Measurements from ENCODE around the gene PADI3.
"Not testable (repeated sequence)": the region's sequence is repeated elsewhere in the genome, so short reads cannot be mapped to it uniquely, and the experiment has no call there.

The PADI3 gene

GRCh38 chr1:17215545-17215890, 33.4 kb upstream of the PADI3 start:
- no peak for DNase-seq

DNA sequence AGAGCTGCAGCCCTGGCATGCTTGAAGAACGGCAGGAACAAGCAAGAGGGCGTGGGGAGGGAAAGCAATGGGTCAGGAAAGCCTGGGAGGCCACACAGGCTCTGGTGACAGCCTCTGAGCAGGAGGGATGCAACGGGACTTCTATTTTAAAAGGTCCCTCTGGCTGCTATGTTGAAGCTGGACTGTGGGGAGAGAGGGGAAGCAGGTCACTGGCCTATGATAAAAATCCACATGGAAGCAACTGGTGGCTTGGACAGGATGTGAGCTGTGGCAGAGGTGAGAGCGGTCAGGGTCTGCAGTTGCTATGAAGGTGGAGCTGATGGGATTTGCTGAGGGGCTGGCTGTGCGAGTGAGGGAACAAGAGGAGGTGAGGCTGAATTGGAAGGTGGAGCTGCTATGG, 32.8 kb upstream of the PADI3 start:
- no peak for DNase-seq

- DNase-seq, result no peak
Observed at GRCh38 chr1:17217607-17218006, 31.3 kb upstream of the PADI3 start.

GRCh38 chr1:17218939-17219338, 30.0 kb upstream of the PADI3 start:
- no peak for DNase-seq

DNA sequence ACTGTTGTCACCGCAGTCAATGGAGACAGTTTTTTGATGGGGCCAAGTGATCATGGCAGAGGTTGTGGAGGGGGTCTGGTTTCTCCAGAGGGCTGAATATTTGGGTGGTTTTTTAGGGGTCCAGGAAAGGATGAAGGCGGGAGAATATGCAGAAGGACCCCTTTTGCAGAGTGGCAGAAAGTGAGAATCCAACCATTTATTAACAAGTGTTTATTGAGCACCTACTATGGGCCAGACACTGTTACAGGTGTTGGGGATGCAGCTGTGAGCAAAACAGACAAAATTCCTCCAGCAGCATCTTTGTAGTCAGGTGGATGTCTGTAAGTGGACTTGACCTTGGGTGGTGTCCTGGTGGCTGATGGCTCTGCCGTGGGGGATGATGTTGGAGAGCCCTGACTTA, 28.6 kb upstream of the PADI3 start:
- no peak for DNase-seq

DNA sequence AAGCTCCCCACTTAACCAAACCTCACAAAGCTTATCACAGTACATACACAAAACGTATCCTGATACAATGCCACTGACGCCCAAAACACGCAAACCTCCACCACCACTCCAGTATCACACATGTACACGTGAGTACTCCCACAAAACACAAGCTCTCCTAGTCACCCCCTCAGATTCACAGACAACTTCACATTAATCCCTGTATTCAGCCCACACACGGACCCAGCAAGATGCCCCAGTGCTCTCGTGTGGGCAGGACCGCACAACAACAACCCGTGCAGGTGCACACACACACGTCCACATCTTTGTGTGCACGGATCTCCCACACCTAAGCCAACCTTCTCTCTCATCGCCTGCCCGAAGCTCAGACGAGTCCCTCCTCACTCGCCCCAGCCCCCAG, 26.3 kb upstream of the PADI3 start:
- no peak for DNase-seq

GRCh38 chr1:17224434-17224833, 24.5 kb upstream of the PADI3 start:
- no peak for DNase-seq

DNA sequence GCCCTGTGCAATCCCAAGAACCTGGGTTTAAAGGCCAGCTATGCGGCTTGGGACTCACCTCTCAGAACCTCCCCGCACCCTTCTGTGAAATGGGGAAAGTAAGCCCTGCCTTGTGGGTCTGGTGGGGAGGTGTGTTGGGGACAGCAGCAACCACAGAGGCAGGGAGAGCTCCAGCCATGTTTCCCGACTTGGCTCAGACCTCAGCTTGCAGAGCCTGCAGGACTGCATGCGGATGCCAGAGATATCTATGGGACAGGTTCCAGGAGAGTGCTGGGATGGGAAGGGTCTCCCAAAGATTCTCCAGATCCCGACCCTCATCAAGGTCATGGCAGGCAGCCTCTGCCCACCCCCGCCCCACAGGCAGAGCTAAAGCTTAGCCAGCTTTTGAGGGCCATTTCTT, 23.8 kb upstream of the PADI3 start:
- no peak for DNase-seq

DNA sequence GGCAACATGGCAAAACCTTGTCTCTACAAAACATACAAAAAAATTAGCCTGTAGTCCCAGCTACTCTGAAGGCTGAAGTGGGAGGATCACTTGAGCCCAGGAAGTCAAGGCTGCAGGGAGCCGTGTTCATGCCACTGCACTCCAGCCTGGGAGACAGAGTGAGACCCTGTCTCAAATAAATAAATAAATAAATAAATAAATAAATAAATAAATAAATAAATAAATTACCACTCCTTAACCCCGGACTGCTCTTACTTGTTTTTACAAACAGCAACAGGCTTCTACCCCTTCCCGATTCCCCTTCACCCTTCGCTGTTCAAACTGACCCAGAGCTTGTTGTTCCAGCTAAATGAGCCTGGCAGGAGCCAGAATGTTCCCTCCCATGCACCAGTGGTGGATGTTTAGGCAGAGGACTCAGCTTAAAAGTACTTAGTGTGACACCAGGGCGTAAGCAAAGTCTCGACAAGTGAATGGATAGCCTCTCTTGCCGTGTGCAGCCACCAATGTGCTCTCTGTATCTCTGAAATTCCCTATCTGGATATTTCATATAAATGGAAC, 21.5 kb upstream of the PADI3 start:
- DNase-seq, result no peak

DNA sequence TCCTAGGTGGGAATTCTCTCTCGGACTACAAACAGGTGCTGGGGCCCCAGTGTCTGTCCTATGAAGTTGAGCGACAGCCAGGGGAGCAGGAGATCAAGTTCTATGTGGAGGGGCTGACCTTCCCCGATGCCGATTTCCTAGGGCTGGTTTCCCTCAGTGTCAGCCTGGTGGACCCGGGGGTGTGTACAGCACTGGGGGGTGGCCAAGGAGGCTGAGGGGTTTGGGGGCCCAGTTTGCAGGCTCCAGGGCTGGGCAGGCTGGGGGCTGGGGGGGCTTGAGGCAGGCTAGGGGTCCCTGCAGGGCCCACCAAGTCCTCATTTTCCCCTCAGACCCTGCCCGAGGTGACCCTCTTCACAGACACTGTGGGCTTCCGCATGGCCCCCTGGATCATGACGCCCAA, 20.3 kb upstream of the PADI3 start:
- DNase-seq, result no peak

DNA sequence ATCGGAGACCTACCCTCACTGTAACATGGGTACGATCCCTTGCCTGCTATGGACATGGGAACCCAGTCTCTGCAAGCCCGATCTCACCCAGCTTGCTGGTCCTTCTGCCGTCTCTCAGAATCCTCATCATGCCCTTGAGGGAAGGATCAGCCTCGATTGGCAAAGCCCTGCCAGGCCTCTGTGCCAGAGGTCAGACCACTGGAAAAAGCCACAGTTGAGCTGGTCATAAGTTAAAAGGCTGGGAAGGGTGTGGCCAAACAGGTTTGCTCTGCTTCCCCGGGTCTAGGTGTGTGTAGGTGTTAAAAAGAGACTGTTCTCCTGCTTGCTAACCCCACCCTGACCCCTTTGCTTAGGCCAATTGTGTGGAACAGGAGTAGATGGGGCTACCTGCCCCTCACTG, 19.5 kb upstream of the PADI3 start:
- no peak for DNase-seq

DNA sequence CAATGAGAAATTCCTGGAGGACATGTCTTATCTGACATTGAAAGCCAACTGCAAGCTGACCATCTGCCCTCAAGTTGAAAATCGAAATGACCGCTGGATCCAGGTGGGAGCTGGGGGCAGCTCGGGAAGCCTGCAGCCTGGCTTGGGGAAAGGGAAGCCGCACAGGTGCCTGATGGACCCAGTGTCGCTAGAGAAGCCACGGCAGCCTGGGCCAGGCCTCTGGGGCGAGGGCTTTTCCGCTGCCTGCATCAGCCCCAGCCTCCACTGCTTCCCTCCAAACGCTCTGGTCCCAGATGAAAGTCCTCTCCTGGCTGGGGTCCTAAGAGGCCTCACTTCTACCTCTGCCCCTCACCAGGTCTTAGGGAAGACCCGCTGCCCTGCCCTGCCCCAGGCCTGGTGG, 18.8 kb upstream of the PADI3 start:
- DNase-seq, result no peak

- DNase-seq, result no peak
Observed at GRCh38 chr1:17230671-17231310, 18.1 kb upstream of the PADI3 start.

DNA sequence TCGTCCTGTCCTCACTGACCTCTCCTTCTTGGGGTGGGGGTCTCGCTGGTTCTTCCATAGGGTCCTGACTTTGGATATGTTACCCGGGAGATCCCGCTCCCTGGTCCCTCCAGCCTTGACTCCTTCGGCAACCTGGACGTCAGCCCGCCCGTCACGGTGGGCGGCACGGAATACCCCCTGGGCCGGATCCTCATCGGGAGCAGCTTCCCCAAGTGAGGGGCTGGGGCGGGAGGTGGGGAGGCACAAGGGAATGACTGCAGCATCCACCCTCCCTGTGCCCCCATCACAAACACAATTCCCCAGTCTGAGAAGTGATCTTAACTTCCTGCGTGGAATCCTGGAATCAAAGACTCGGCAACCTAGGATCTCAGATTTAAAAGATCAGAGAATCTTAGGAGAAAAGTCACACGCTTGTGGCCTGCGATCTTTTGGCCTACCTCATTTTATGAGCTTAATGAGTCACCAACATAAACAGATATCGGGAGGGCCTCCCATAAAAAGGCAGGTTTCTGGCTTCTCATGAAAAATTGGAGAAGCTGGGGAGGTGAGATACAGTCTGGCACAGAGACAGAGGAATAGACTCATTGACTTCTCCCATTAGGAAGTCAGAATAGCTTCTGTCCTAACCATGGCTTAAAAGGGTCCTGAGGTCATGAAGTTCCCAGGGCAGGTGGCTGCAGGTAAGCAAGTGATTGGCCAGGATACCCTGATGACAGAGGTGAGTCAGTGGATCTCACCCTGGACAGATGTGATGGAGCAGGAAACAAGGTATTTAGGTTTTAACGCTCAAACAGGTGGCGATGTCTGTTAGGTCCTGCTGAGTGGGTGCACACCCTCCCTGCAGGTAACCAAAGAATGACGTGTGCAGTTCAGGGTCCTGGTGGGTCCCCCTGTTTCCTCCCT, 15.9 kb upstream of the PADI3 start:
- no peak for DNase-seq

DNA sequence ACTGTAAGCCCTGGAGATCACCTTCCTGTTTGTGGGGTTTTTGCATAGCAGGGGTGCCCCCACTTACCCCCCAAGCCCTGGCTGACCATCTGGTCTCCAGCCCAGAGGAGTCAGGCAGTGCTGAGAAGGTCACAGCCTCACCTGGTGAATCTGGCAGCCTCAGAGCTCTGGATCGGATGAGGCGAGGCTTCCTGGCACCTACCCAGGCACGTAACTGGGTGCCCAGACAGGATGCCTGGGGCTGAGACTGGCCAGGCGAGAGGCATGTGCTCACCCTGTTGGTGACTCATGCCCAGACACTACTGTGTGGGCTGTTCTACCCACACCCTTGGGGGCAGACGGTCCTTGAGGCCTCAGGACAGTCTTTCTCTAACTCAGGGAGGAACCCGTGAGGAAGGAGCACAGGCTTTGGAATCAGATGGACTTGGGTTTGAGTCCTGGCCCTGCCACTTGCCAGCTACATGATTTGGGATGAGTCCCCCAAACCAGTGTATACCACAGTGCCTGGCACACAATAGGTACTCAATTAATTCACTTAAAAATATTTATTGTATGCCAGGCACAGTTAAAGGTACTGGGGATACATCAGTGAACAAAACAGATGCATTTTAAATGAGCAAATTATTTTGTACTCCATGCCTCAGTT, 15.1 kb upstream of the PADI3 start:
- no peak for DNase-seq

GRCh38 chr1:17234405-17234804, 14.5 kb upstream of the PADI3 start:
- no peak for DNase-seq

DNA sequence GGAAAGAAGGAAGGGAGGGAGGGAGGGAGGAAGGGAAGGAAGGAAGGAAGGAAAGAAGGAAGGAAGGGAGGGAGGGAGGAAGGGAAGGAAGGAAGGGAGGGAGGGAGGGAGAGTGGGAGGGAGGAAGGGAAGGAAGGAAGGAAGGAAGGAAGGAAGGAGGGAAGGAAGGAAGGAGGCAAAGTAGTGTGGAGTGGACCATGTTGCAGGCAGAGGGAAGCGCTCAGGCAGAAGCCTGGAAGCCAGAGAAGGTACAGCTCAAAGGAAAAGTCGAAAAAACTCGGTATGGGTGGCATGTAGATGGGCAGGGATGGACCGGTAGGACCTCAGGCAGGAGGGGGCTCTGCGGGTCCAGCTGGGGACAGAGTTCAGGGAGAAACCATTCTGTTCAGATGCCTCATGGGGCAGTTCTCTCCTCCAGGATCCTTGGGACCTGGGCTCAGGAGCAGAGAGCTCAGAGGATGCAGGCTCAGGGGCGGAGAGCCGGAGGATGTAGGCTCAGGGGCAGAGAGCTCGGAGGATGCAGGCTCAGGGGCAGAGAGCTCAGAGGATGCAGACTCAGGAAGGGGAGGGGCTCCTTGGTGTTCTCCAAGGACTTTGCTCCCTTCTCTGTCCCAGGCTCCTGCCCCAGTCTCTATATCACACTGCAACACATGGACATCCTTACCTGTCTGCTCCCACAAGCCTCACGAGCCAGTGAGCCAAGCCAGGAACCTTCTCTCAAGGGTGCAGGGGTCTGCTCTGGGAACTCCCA, 13.6 kb upstream of the PADI3 start:
- no peak for DNase-seq

- peak; percentile 54 to 80 for DNase-seq
Observed at GRCh38 chr1:17236779-17237560, 11.9 kb upstream of the PADI3 start.

- DNase-seq, result no peak
Observed at GRCh38 chr1:17237561-17237903, 11.4 kb upstream of the PADI3 start.

DNA sequence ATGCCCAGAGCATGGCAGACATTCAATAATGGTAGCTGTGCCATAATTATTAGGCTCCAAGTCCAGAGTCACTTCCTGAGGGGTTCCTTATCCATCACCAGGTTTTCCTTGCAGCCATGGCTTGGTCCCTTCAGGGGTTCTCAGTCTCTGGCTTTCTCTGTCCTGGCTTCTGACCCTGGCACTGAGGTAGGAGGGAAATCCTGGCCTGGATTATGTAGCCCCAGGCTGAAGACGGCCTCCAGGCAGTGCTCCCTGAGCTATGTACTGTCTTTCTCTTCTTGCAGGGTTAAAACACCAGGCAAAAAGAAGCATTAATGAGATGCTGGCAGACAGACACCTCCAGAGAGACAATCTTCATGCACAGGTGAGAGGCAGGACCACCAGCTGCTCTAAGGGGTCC, 9.5 kb upstream of the PADI3 start:
- peak; percentile 54 for DNase-seq

DNA sequence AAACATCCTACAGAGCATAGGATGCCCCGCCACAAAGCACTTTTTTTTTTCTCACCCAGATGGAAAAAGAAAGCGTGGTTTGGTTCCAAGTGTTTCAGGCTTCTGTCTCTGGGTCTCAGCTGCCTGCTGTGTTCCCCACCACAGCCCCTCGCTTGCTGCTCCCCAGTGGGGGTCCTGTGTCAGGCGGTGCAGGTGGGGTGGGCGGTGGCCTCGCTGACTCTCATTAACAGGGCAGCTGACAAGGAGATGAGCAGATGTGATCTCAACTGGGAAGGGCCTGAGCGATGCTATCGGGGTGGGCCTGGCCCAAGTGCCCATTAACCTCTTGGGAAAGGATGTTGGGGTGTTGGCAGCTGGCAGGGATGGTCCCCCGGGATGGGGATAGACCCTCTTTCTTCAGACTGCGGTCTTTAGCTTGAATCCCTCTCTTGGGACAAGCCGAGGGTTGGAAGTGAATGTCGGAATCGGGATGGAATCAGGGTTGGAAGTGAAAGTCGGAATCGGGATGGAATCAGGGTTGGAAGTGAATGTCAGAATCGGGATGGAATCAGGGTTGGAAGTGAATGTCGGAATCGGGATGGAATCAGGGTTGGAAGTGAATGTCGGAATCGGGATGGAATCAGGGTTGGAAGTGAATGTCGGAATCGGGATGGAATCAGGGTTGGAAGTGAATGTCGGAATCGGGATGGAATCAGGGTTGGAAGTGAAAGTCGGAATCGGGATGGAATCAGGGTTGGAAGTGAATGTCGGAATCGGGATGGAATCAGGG, 7.7 kb upstream of the PADI3 start:
- not testable (repeated sequence) for DNase-seq

- DNase-seq, result not testable (repeated sequence)
Observed at GRCh38 chr1:17241780-17242074, 7.2 kb upstream of the PADI3 start.

All from NCI-H1930 (cell line).